Measurements from ENCODE around the gene MED13.

The MED13 gene, protein sequence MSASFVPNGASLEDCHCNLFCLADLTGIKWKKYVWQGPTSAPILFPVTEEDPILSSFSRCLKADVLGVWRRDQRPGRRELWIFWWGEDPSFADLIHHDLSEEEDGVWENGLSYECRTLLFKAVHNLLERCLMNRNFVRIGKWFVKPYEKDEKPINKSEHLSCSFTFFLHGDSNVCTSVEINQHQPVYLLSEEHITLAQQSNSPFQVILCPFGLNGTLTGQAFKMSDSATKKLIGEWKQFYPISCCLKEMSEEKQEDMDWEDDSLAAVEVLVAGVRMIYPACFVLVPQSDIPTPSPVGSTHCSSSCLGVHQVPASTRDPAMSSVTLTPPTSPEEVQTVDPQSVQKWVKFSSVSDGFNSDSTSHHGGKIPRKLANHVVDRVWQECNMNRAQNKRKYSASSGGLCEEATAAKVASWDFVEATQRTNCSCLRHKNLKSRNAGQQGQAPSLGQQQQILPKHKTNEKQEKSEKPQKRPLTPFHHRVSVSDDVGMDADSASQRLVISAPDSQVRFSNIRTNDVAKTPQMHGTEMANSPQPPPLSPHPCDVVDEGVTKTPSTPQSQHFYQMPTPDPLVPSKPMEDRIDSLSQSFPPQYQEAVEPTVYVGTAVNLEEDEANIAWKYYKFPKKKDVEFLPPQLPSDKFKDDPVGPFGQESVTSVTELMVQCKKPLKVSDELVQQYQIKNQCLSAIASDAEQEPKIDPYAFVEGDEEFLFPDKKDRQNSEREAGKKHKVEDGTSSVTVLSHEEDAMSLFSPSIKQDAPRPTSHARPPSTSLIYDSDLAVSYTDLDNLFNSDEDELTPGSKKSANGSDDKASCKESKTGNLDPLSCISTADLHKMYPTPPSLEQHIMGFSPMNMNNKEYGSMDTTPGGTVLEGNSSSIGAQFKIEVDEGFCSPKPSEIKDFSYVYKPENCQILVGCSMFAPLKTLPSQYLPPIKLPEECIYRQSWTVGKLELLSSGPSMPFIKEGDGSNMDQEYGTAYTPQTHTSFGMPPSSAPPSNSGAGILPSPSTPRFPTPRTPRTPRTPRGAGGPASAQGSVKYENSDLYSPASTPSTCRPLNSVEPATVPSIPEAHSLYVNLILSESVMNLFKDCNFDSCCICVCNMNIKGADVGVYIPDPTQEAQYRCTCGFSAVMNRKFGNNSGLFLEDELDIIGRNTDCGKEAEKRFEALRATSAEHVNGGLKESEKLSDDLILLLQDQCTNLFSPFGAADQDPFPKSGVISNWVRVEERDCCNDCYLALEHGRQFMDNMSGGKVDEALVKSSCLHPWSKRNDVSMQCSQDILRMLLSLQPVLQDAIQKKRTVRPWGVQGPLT (N-terminal part only)

GRCh38 chr17:62064791-62065563 is at the start of gene MED13:
MED13 (minus strand) TSS chr17:62065278; CDS start chr17:62065205, 73 bp downstream.
- Mint-ChIP-seq H3K27me3 (no peaks in the 10 kb centered on the region), H3K27ac (peak within 1 kb of the TSS; percentile 96), H3K4me3 (peak within 1 kb of the TSS; percentile 91), H3K4me1 (peaks cover 41% of the 10 kb centered on the region), H3K9me3 (no peaks in the 10 kb centered on the region), H3K36me3 (ENCODE audit: low read depth) (peaks cover 22% of the 10 kb centered on the region)
- DNase-seq (peak; percentile 61), ATAC-seq (peak; percentile 27)

- no peak for DNase-seq
- no peaks in the 10 kb centered on the region for H3K9me3 Mint-ChIP-seq
- no peak overlapping the region for H3K27ac Mint-ChIP-seq
- H3K36me3 Mint-ChIP-seq (ENCODE audit: low read depth): no peaks in the 10 kb centered on the region
- H3K27me3 Mint-ChIP-seq: peaks cover 2% of the 10 kb centered on the region
- H3K4me1 Mint-ChIP-seq: no peaks in the 10 kb centered on the region
- no peak for ATAC-seq
- no peak overlapping the region for H3K4me3 Mint-ChIP-seq
Observed at GRCh38 chr17:62112229-62112628, 47.2 kb upstream of the MED13 start.

- ATAC-seq: no peak
- Mint-ChIP-seq H3K4me3 (no peak overlapping the region), H3K27me3 (peaks cover 2% of the 10 kb centered on the region), H3K36me3 (ENCODE audit: low read depth) (no peaks in the 10 kb centered on the region), H3K9me3 (no peaks in the 10 kb centered on the region), H3K4me1 (no peaks in the 10 kb centered on the region), H3K27ac (no peak overlapping the region)
- DNase-seq: no peak
Observed at GRCh38 chr17:62111562-62112171, 46.6 kb upstream of the MED13 start.

- ATAC-seq (no peak), DNase-seq (no peak)
- no peaks in the 10 kb centered on the region for H3K9me3 Mint-ChIP-seq
- no peaks in the 10 kb centered on the region for H3K36me3 Mint-ChIP-seq (ENCODE audit: low read depth)
- H3K27me3 Mint-ChIP-seq: peaks cover 2% of the 10 kb centered on the region
- no peak overlapping the region for H3K4me3 Mint-ChIP-seq
- H3K4me1 Mint-ChIP-seq: no peaks in the 10 kb centered on the region
- no peak overlapping the region for H3K27ac Mint-ChIP-seq
Observed at GRCh38 chr17:62110923-62111484, 45.9 kb upstream of the MED13 start.

GRCh38 chr17:62109924-62110323 is 44.8 kb upstream of the MED13 start:
- no peak for ATAC-seq
- Mint-ChIP-seq H3K36me3 (ENCODE audit: low read depth) (no peaks in the 10 kb centered on the region), H3K27ac (no peak overlapping the region), H3K9me3 (no peaks in the 10 kb centered on the region), H3K4me3 (no peak overlapping the region), H3K4me1 (no peaks in the 10 kb centered on the region), H3K27me3 (peaks cover 5% of the 10 kb centered on the region)
- DNase-seq: no peak

GRCh38 chr17:62109378-62109902 is 44.4 kb upstream of the MED13 start:
- no peak overlapping the region for H3K27ac Mint-ChIP-seq

DNA sequence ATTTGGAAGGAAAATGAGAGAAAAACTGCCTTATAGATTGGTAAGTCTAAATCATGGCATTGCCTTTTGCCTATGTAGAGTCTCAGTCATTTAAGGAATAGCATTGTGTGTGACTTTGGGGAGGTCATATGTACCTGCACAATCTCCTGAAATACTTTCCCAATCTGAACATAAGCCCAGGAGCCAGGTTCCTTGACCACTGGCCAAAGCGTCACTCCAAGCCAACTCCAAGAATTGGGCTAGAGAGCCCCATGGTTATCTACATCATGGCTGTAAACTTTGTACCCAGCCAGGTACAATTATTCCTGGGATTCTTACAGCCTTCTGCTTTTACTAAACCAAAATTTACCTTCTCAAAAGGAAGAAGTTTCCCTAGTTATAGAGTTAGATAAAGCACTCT is 40.8 kb upstream of the MED13 start:
- no peak for DNase-seq
- H3K36me3 Mint-ChIP-seq (ENCODE audit: low read depth): no peaks in the 10 kb centered on the region
- no peak for ATAC-seq
- H3K27ac Mint-ChIP-seq: no peak overlapping the region
- no peak overlapping the region for H3K4me3 Mint-ChIP-seq
- H3K4me1 Mint-ChIP-seq: no peaks in the 10 kb centered on the region
- peaks cover 2% of the 10 kb centered on the region for H3K27me3 Mint-ChIP-seq
- H3K9me3 Mint-ChIP-seq: no peaks in the 10 kb centered on the region

More at GRCh38 chr17:62109378-62109902, 44.4 kb upstream of the MED13 start:
- Mint-ChIP-seq H3K27me3 (peaks cover 5% of the 10 kb centered on the region), H3K4me1 (no peaks in the 10 kb centered on the region), H3K9me3 (no peaks in the 10 kb centered on the region), H3K36me3 (ENCODE audit: low read depth) (no peaks in the 10 kb centered on the region), H3K4me3 (no peak overlapping the region)
- ATAC-seq (peak; percentile 99), DNase-seq (peak; percentile 59)

GRCh38 chr17:62105357-62105756 is 40.3 kb upstream of the MED13 start:
- Mint-ChIP-seq H3K9me3 (no peaks in the 10 kb centered on the region), H3K27ac (no peak overlapping the region), H3K4me3 (no peak overlapping the region), H3K36me3 (ENCODE audit: low read depth) (no peaks in the 10 kb centered on the region), H3K4me1 (no peaks in the 10 kb centered on the region), H3K27me3 (peaks cover 2% of the 10 kb centered on the region)
- DNase-seq (no peak), ATAC-seq (no peak)

GRCh38 chr17:62101515-62101914 is 36.4 kb upstream of the MED13 start:
- ATAC-seq (no peak), DNase-seq (no peak)
- H3K4me3 Mint-ChIP-seq: no peak overlapping the region
- peaks cover 6% of the 10 kb centered on the region for H3K27me3 Mint-ChIP-seq
- no peak overlapping the region for H3K27ac Mint-ChIP-seq
- H3K4me1 Mint-ChIP-seq: peaks cover 15% of the 10 kb centered on the region
- no peaks in the 10 kb centered on the region for H3K9me3 Mint-ChIP-seq
- no peaks in the 10 kb centered on the region for H3K36me3 Mint-ChIP-seq (ENCODE audit: low read depth)

- Mint-ChIP-seq H3K27me3 (peaks cover 6% of the 10 kb centered on the region), H3K4me1 (peaks cover 15% of the 10 kb centered on the region), H3K9me3 (no peaks in the 10 kb centered on the region), H3K4me3 (no peak overlapping the region), H3K27ac (no peak overlapping the region), H3K36me3 (ENCODE audit: low read depth) (no peaks in the 10 kb centered on the region)
- no peak for DNase-seq
- ATAC-seq: no peak
Observed at GRCh38 chr17:62101090-62101489, 36.0 kb upstream of the MED13 start.

GRCh38 chr17:62100055-62100454 is 35.0 kb upstream of the MED13 start:
- H3K36me3 Mint-ChIP-seq (ENCODE audit: low read depth): no peaks in the 10 kb centered on the region
- H3K27ac Mint-ChIP-seq: no peak overlapping the region
- peaks cover 15% of the 10 kb centered on the region for H3K4me1 Mint-ChIP-seq
- no peak for ATAC-seq
- H3K27me3 Mint-ChIP-seq: peaks cover 4% of the 10 kb centered on the region
- no peak for DNase-seq
- H3K9me3 Mint-ChIP-seq: no peaks in the 10 kb centered on the region
- no peak overlapping the region for H3K4me3 Mint-ChIP-seq

GRCh38 chr17:62099532-62099931 is 34.5 kb upstream of the MED13 start:
- H3K27ac Mint-ChIP-seq: no peak overlapping the region
- no peak overlapping the region for H3K4me3 Mint-ChIP-seq

More at GRCh38 chr17:62099532-62099931, 34.5 kb upstream of the MED13 start:
- ATAC-seq (no peak), DNase-seq (no peak)
- no peaks in the 10 kb centered on the region for H3K9me3 Mint-ChIP-seq
- no peaks in the 10 kb centered on the region for H3K36me3 Mint-ChIP-seq (ENCODE audit: low read depth)
- H3K27me3 Mint-ChIP-seq: peaks cover 4% of the 10 kb centered on the region
- peaks cover 15% of the 10 kb centered on the region for H3K4me1 Mint-ChIP-seq
